A673 (cell line): ENCODE results near the gene ANAPC16. TPM values are rescaled to one million over a fixed set of nuclear protein-coding genes. Genes with fewer than 3 reads are reported as not detected.
A peak's percentile ranks its signal among the peaks of the same experiment; 100 is the strongest.

Experiments used
- BruUV-seq: library from RNA; stranded (reverse); fragments of 400-500 nt; replicated peaks from 2 replicates; lab custom pipeline; 2021; lab: Mats Ljungman, UMichigan
- CTCF ChIA-PET: fragments of 300-600 bp; sonication (Branson Sonifier 250); formaldehyde crosslinking; loops from one replicate; lab custom pipeline; 2022; ENCODE audit warnings: antibody characterized with exemption; lab: Charles Lee
- POLR2A ChIA-PET: fragments of 300-600 bp; sonication (Branson Sonifier 250); formaldehyde crosslinking; loops from one replicate; lab custom pipeline; 2022; ENCODE audit warnings: antibody characterized with exemption; ENCODE audit not compliant: low non-redundant PET; lab: Charles Lee
- DNase-seq: peaks from one replicate; pipeline ENCODE4 v3.0.0-alpha.2; 2015; ENCODE audit warnings: low spot score
- H3K27ac ChIP-seq: fragments of 200-600 bp; sonication (generic); 2 replicates; pipeline ENCODE4 v1.5.1; 2016; ENCODE audit warnings: mixed run types, low read depth, mild to moderate bottlenecking, mixed read lengths, antibody characterized with exemption, low read length; ENCODE audit not compliant: poor library complexity, severe bottlenecking
- H3K27me3 ChIP-seq: fragments of 200-600 bp; sonication (generic); replicated peaks from 2 replicates; pipeline ENCODE4 v1.6.1; 2017; ENCODE audit warnings: mixed run types, low read depth, mild to moderate bottlenecking, mixed read lengths, antibody characterized with exemption, low read length; ENCODE audit not compliant: insufficient read depth, poor library complexity
- H3K36me3 ChIP-seq: fragments of 200-600 bp; sonication (generic); 2 replicates; pipeline ENCODE4 v1.6.1; 2016; ENCODE audit warnings: mixed run types, mild to moderate bottlenecking, mixed read lengths, antibody characterized with exemption, low read length; ENCODE audit not compliant: insufficient read depth, poor library complexity, severe bottlenecking
- H3K4me1 ChIP-seq: fragments of 200-600 bp; sonication (generic); 2 replicates; pipeline ENCODE4 v1.6.1; 2017; ENCODE audit warnings: mixed run types, mild to moderate bottlenecking, mixed read lengths, antibody characterized with exemption, low read length; ENCODE audit not compliant: insufficient read depth, poor library complexity, severe bottlenecking
- H3K4me3 ChIP-seq: fragments of 200-600 bp; sonication (generic); 2 replicates; pipeline ENCODE4 v1.5.1; 2016; ENCODE audit warnings: low read depth, mixed run types, mild to moderate bottlenecking, mixed read lengths, low read length; ENCODE audit not compliant: poor library complexity, severe bottlenecking
- H3K9me3 ChIP-seq: fragments of 200-600 bp; sonication (generic); 2 replicates; pipeline ENCODE4 v1.6.1; 2016; ENCODE audit warnings: mixed run types, low read depth, mild to moderate bottlenecking, mixed read lengths, antibody characterized with exemption, low read length; ENCODE audit not compliant: poor library complexity, severe bottlenecking
- EZH2 ChIP-seq: fragments of 200-600 bp; sonication (generic); IDR thresholded peaks from 2 replicates; pipeline ENCODE4 v1.6.1; 2017; ENCODE audit warnings: borderline replicate concordance, low read depth, mild to moderate bottlenecking, mixed read lengths, antibody characterized with exemption, low read length; ENCODE audit not compliant: poor library complexity, severe bottlenecking
- intact Hi-C: fragments of 100-400 bp; cut with micrococcal nuclease; formaldehyde crosslinking; loops from one replicate; pipeline ENCODE4 v1.10.0; 2022; ENCODE audit not compliant: unreplicated experiment
- total RNA-seq: library from RNA; stranded (reverse); gene quantifications from 2 replicates; pipeline ENCODE4 v1.2.3, GENCODE V29; 2021
- TF ChIP-seq, protein P1 (sequence below): fragments of 300-800, 200-600 bp; sonication (generic); conservative IDR thresholded peaks from 2 replicates; pipeline ENCODE4 v1.5.1; 2017; ENCODE audit warnings: low read depth, mild to moderate bottlenecking, antibody characterized with exemption, low read length, moderate library complexity, mixed read lengths

ANAPC16 gene
- total RNA-seq, 1 experiment from 2014 or later, result 57.6 TPM

- Histone ChIP-seq H3K4me3 (peak overlapping the region; percentile 86), H3K27me3 (no peaks in the 10 kb centered on the region), H3K4me1 (peaks cover 33% of the 10 kb centered on the region), H3K27ac (peak overlapping the region; percentile 24), H3K9me3 (no peaks in the 10 kb centered on the region), H3K36me3 (peaks cover 18% of the 10 kb centered on the region)
- no peak for DNase-seq
- ChIA-PET POLR2A (interaction anchor here (1.0 kb wide), 1 partner anchor 44 kb away, joined by 3 read pairs; no protein-coding TSS in a partner anchor), CTCF (no interaction called here)
- TF ChIP-seq, protein P1, sequence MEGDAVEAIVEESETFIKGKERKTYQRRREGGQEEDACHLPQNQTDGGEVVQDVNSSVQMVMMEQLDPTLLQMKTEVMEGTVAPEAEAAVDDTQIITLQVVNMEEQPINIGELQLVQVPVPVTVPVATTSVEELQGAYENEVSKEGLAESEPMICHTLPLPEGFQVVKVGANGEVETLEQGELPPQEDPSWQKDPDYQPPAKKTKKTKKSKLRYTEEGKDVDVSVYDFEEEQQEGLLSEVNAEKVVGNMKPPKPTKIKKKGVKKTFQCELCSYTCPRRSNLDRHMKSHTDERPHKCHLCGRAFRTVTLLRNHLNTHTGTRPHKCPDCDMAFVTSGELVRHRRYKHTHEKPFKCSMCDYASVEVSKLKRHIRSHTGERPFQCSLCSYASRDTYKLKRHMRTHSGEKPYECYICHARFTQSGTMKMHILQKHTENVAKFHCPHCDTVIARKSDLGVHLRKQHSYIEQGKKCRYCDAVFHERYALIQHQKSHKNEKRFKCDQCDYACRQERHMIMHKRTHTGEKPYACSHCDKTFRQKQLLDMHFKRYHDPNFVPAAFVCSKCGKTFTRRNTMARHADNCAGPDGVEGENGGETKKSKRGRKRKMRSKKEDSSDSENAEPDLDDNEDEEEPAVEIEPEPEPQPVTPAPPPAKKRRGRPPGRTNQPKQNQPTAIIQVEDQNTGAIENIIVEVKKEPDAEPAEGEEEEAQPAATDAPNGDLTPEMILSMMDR, result no peak
- TF ChIP-seq EZH2, result no peak
- intact Hi-C loops, result no loop called here
- no TSS peak for BruUV-seq
Observed at GRCh38 chr10:72276421-72277339, 60.9 kb downstream of the ANAPC16 start.

- DNase-seq, result no peak
- TF ChIP-seq EZH2, result no peak
- TF ChIP-seq, protein P1, result no peak
- CTCF ChIA-PET, result no interaction called here
- POLR2A ChIA-PET, result interaction anchor here (0.6 kb wide), 2 partner anchors 62 to 190 kb away, joined by 3 read pairs; no protein-coding TSS in a partner anchor
- BruUV-seq, result no TSS peak
- H3K4me1 ChIP-seq, result peaks cover 27% of the 10 kb centered on the region
- H3K9me3 ChIP-seq, result no peaks in the 10 kb centered on the region
- H3K4me3 ChIP-seq, result no peak overlapping the region
- no peaks in the 10 kb centered on the region for H3K27me3 ChIP-seq
- intact Hi-C loops, result no loop called here
- peaks cover 18% of the 10 kb centered on the region for H3K36me3 ChIP-seq
- peak overlapping the region; percentile 50 for H3K27ac ChIP-seq
Observed at GRCh38 chr10:72277340-72277995, 61.7 kb downstream of the ANAPC16 start.

GRCh38 chr10:72277996-72278667, 62.3 kb downstream of the ANAPC16 start:
- no peaks in the 10 kb centered on the region for H3K9me3 ChIP-seq
- intact Hi-C loops, result no loop called here
- ChIA-PET POLR2A (interaction anchor here (0.6 kb wide), 2 partner anchors 63 to 190 kb away, joined by 3 read pairs; no protein-coding TSS in a partner anchor), CTCF (no interaction called here)
- no peaks in the 10 kb centered on the region for H3K27me3 ChIP-seq
- H3K4me1 ChIP-seq, result peaks cover 23% of the 10 kb centered on the region
- no peak for TF ChIP-seq EZH2
- TF ChIP-seq, protein P1, result no peak
- DNase-seq, result no peak
- no peak overlapping the region for H3K4me3 ChIP-seq
- H3K27ac ChIP-seq, result peak overlapping the region; percentile 50
- peaks cover 18% of the 10 kb centered on the region for H3K36me3 ChIP-seq
- BruUV-seq, result no TSS peak
